Endometrial microvascular endothelial cells (primary cell): ENCODE measurements around the gene RIN2. TPM values are rescaled to one million over a fixed set of nuclear protein-coding genes. Genes with fewer than 3 reads are reported as not detected.

ENCODE experiments used
- in situ Hi-C: cut with HindIII; loops from 2 replicates; pipeline ENCODE4 v1.10.0; 2017; ENCODE audit warnings: low sequenced_read_pairs, low pct_unique_long_range_greater_than_20kb; ENCODE audit errors: inconsistent ontology term
- total RNA-seq: library from RNA; depleted of rRNA; stranded (reverse); fragments of >200 nt; gene quantifications from one replicate; pipeline ENCODE4 v1.2.3, GENCODE V29; 2015; ENCODE audit errors: inconsistent ontology term

RIN2 gene
- total RNA-seq, 1 donor from 2014 or later = 22.3 TPM

- in situ Hi-C loops = no loop called here
Measured at GRCh38 chr20:19807191-19807945, 49.3 kb downstream of the RIN2 start.
